GM19395 (cell line): ENCODE measurements around the gene NGRN.

Experiments used
- ATAC-seq: cut with Tn5 transposase; IDR thresholded peaks from one replicate; pipeline ENCODE4 v1.9.1; 2021; ENCODE audit warnings: mild to moderate bottlenecking, moderate library complexity; ENCODE audit not compliant: unreplicated experiment

The NGRN gene

GRCh38 chr15:90265271-90266060, at the start of gene NGRN:
Gene NGRN, plus strand, starts transcription at chr15:90265672. Its CDS starts 41 bp downstream, at chr15:90265713.
- peak; percentile 97 for ATAC-seq

DNA sequence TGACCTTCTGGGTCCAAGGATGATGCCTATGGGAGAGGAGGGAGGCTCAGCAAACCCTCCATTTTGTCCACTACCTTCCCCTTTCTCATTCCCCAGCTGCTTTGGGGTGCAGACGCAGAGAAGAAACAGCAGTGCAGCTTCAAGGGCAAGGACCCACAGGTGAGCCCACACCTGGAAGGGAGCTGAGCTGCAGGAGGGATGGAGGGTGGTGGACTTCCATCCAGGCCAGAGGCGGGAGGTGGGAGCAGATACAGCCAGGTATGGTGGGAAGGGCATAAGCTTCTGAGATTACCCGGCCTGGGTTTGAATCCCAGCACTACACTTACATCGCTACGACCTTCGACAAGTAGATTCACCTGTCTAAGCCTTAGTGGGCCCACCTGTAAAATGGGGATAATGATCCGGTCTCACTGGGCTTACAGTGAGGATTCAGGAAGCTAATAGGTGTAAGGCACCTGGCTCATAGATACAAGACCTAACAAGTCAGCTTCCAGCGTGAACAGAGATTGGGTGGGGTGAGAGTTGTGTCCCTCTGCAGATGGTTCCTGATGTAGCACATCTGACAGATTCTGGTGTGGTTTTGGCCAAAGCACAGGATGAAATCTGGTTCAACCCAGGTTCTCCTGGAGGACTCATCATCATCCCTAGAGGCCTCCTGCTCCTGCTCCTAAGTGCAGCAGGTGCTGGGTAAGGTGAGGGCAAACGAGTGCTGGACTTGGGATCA, 47.6 kb upstream of the NGRN start:
- ATAC-seq = no peak

DNA sequence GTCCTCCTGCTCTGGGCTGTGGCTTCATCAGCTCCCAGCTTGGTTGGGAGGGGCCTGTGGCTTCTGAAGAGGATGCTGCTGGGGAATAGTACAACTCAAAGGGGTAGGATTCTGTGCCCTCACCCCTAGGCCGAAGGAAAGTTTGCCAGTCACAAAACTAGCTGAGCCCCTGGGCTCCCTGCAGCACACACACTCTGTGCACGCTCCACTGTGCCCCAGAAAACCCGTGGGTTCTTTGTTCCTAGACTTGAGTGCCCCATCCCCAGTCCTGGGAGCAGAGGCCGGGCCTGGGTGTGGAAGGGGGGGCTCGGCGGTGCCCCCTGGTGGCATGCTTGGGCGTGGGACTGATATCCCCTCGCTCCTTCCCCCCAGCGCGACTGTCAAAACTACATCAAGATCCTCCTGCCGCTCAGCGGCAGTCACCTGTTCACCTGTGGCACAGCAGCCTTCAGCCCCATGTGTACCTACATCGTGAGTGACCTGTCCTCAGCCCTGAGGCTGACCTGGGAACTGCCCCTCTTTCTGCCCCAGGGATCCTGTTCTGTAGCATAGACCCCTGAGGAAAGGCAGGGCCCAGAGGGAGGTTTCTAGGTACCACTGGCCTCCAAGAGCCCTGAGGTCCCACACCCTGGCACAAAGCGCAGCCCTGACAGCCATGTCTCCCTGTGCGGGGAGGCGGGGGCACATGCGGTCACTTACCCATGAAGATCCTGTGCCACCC, 45.9 kb upstream of the NGRN start:
- no peak for ATAC-seq

GRCh38 chr15:90221246-90221900, 44.1 kb upstream of the NGRN start:
- ATAC-seq = no peak

DNA sequence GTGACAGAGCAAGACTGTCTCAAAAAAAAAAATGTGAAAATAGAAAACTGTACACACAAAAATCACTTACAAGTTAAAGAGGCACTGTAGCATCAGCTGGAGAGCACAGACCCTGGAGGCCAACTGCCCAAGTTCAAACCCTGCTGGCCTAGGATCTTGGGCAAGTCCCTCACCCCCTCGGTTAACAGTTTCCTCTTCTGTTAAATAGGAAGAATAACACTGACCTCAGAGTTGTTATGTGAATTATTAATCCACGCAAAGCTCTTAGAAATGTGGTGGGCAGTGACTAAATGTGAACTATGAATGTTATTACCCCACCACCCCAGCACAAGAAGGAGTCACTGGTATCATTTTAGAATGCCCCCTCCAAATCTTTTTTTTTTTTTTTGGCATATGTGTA, 42.9 kb upstream of the NGRN start:
- no peak for ATAC-seq

DNA sequence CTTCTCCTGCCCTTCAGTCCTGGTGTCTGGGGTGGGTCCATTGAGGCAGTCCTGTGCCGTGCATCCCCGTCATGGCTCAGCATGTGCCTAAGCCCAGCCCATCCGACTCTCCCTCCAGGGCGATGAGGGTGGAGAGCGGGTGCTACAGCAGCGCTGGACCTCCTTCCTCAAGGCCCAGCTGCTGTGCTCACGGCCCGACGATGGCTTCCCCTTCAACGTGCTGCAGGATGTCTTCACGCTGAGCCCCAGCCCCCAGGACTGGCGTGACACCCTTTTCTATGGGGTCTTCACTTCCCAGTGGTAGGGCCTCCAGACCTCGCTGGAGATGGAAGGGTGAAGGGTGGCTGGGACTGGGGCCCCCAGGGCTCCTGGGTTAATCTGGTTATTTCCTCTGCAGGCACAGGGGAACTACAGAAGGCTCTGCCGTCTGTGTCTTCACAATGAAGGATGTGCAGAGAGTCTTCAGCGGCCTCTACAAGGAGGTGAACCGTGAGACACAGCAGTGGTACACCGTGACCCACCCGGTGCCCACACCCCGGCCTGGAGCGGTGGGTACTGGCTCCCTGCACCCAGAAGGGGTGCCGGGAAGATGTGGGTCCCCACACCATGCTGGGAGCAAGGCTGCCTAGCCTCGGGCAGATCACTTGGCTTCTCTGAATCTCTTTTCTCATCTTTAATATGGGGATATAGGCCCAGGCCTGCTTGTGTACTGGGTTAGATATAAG, 41.9 kb upstream of the NGRN start:
- no peak for ATAC-seq

DNA sequence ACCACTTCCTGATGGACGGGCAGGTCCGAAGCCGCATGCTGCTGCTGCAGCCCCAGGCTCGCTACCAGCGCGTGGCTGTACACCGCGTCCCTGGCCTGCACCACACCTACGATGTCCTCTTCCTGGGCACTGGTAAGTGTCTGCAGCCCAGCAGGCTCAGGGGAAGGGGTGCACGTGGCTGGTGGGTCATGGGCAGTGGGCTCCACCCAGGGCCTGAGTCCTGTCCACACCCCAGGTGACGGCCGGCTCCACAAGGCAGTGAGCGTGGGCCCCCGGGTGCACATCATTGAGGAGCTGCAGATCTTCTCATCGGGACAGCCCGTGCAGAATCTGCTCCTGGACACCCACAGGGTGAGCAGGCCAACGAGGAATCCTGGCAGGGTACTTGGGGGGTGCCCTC, 40.4 kb upstream of the NGRN start:
- ATAC-seq = no peak

- no peak for ATAC-seq
These were observed 39.8 kb upstream of the NGRN start for GRCh38 chr15:90225504-90226234.

DNA sequence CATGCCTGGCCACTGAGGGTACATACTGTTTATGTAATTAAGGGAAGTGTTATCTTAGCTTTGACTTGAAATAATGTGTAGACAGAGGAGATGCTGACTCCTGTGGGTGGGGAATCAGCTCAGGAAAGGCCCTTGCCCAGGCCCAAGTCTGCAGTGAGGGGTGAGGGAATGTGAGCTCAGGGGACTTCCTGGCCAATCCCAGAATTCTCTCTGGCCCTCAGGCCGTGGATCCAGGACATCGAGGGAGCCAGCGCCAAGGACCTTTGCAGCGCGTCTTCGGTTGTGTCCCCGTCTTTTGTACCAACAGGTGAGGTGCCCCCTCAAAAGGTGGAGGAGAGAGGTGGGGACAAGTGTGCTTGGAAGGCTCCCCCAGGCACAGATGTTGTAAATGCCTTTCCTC, 38.1 kb upstream of the NGRN start:
- ATAC-seq = no peak

- ATAC-seq = no peak
These were observed 37.4 kb upstream of the NGRN start for GRCh38 chr15:90227816-90228772.

- ATAC-seq = no peak
These were observed 36.5 kb upstream of the NGRN start for GRCh38 chr15:90228960-90229359.

- no peak for ATAC-seq
These were observed 35.4 kb upstream of the NGRN start for GRCh38 chr15:90230071-90230494.

- no peak for ATAC-seq
These were observed 34.9 kb upstream of the NGRN start for GRCh38 chr15:90230610-90231009.

DNA sequence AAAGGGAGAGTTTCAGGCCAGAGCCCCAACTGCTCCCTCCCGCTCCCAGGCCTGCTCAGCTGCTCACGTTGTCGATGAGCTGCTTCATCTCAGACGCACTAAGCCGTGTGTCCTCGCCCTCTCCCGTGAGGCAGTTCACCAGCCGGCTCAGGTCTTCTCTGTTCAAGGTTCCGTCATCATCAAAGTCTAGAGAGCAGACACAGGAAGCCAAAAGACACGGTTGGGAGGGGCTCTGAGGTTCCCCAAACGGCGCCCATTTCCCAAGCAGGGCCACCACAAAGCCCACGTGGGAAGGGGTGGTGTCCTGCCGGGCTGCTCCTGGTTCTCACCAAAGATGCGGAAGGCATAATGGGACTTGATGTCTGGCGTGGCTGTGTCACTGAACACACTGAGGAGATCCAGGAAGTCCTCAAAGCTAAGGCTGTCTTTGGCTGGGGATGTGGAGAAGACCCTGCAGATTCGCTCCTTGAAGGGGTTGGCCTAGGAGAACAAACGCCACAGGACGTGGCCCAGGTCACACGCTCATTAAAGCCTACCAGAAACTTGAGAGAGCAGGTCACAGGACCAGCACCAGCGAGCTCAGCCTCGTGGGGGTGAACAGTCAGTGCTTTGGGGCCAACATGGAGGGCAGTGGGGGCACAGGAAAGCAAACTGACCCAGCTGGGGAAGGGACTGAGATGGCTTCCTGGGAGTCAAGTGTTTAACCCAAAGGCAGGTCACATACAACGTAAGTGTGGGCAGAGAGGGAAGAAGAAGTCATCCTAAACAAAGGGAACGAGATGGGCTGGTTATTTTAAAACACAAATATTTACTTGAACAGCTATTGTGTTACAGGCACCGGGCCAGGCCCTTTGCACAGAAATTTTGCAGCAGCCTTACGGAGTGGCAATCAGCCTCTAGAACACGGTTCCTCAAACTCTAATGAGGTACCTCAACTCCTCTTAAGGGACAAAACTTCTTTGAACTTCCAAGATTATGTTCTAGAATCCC, 34.1 kb upstream of the NGRN start:
- peak; percentile 32 for ATAC-seq

DNA sequence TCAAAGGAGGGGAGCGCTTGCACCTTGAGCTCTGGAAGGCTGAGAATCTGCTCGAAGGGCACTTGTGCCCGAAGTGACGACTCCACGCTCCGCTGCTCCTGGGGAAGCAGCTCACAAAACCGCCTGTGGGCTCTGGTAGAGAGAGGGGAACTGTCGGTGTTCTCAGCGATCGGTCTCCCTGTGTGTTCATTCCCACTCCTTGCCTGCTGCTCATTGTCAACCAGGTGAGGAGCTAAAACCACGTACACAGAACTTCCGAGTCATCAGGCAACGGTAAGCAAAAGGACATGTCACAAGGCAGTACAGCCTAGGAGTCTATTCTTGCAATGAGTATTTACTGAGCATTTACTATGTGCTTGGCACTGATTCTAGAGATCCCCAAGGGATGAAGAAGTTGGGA, 33.3 kb upstream of the NGRN start:
- ATAC-seq = no peak

DNA sequence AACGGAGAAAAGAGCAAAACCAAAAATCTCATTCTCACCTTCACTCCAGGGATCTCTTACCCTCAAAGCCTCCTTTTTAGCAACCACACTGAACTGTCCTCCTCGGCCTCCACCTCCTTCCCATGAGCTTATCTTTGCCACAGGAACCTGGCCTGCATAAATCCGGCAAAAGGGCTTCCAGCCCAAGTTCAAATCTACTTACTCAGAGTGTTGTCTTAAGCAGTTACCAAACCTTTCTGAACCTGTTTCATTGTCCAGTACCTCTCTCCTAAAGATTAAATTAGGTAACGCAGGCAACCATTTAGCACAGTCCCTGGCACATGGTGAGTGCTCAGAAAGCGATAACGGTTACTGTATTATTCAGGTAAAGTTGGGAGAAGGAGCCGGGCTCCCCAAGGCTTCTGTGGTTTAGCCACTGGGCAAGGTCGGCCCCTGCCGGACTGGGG, 32.5 kb upstream of the NGRN start:
- ATAC-seq = no peak

DNA sequence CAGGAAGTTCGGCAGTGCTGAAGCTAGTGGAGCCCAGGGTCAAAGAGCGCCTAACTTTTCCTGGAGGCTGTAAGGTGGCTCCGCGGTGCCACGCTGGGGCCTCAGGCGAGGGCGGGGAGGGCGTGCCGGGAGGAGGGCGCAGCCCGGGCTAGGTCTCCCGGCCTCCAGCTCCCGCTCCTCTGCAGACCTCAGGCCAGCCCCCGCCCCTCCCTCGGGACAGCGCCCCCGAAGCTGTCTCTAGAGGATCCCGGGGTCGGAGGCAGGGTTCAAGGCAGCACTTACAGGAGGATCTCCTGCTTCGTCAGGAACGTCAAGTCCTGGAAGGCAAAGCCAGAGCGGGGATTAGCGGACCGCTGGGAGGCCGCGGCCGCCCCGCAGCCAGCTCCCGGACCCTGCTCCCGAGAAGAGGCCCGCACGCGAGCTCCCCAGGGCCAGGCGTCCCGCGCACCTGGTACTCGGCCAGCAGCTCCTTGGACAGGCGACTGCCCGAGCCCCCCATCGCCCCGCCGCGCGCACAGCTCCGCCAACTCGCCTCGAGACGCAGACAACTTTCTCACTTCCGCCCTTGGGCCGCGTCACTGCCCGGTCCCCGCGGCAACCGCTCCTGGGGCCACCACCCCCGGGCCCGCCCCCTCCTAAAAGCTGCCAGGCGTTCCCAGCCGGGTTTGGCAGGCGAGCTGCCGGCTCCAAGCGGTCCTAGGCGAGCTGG, 31.9 kb upstream of the NGRN start, which contains the start of gene CIB1:
Gene CIB1 (minus strand): TSS at position 555 of the 709 bp plus-strand sequence. CDS start 56 bp downstream, at position 499.
- peak; percentile 72 for ATAC-seq
